Activated T-cell treated with anti-CD3 and anti-CD28 coated beads, Interleukin-2, amount 50 U/mL, for 48 hours (primary cell): ENCODE data around the gene SLC41A1.

Source experiments
- DNase-seq, 2 experiments: peaks; one replicate each; pipeline ENCODE4 v3.0.0-alpha.2; 2020

Gene SLC41A1

GRCh38 chr1:205750138-205751035 lies 62.6 kb downstream of the SLC41A1 start, which contains the start of gene NUCKS1:
Gene NUCKS1, minus strand, starts transcription at chr1:205750182. Its CDS starts 209 bp downstream, at chr1:205749973.
- DNase-seq: peak; percentile 96 to 97

- peak; percentile 97 to 99 for DNase-seq
These were observed 63.5 kb downstream of the SLC41A1 start for GRCh38 chr1:205749234-205750137.

GRCh38 chr1:205748403-205749233 lies 64.4 kb downstream of the SLC41A1 start:
- DNase-seq: peak; percentile 48 to 52

DNA sequence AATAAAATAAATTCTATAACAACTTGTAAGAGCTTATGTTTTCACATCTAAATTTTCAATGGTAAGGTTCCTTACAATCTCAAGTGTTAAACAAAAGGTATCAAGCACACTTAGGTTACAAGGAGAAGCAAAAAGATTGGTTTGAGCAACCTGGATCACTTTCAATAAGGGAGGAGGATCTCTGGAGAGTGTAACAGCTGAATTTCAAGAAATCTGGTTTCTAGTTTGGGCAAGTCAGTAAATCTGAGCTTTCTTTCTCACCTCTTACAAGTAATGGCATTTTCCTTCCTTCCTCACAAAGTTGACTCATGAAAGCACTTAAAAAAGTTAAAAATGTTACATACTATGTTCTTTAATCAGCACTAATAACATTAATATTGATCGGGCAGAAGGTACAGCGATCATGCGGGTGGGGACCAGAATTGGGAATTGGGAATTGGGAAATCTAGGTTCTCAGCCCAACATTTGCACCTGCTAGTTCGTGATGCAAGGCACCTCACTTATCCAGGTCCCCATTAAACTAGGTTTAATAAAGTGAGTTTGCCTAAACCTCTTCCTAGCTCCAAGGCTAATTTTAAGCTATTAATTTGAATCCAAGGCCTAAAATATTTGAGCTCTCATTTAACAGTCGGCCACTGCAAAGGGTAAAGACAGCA lies 66.1 kb downstream of the SLC41A1 start:
- DNase-seq: no peak

DNA sequence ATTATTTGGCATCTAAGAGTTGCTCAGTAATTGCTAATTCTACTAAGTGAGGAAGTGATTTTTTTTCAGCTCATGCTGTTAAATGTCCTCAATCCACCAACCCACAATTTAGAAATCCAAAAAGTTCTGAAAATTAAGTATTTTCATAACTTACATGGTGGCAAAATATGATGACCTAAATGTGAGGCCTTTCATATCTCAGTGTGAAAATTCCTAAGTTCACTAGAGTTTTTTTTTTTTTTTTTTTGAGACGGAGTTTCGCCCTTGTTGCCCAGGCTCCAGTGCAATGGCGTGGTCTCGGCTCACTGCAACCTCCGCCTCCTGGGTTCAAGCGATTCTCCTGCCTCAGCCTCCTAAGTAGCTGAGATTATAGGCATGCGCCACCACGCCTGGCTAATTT lies 68.6 kb downstream of the SLC41A1 start:
- DNase-seq: no peak

GRCh38 chr1:205743977-205744376 lies 69.0 kb downstream of the SLC41A1 start:
- DNase-seq: no peak

DNA sequence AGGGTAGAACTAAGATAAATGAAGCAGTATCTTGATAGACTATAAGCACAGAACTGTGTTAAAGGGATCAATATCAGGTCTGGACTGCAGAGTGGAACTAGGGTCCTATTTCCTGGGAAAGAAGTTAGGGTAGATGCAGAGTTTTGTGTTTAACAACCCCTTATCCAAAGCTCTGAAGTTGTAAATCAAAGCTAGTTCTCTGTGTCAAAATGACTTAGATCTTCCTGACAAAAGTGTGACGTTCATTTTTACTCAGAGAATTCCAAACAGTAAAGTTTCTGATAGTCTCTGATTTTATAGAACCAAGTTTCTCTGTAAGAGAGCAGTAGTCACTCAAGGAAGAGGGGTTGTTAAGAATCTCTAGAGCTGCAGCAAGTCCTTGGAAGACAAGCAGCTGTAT lies 71.3 kb downstream of the SLC41A1 start:
- DNase-seq: no peak

- no peak for DNase-seq
These were observed 73.4 kb downstream of the SLC41A1 start for GRCh38 chr1:205739348-205740160.
